ENCODE data around the gene GTF2H4. TPM values are rescaled to one million over a fixed set of nuclear protein-coding genes. Genes with fewer than 3 reads are reported as not detected.

GTF2H4 gene
- polyA plus RNA-seq, 1 donor from 2014 or later = 101 TPM

- no peaks in the 10 kb centered on the region for H3K27me3 ChIP-seq (ENCODE audit: insufficient read depth, low read depth, low read length)
- TF ChIP-seq TAF1 (IDR thresholded peaks at IDR 0.05; ENCODE audit: low read depth) (no peak), SMC3 (conservative IDR thresholded peaks at IDR 0.05; ENCODE audit: poor library complexity) (no peak), REST (IDR thresholded peaks at IDR 0.05; ENCODE audit: borderline replicate concordance) (no peak), MXI1 (conservative IDR thresholded peaks at IDR 0.05; ENCODE audit: poor library complexity, severe bottlenecking) (no peak), EP300 (conservative IDR thresholded peaks at IDR 0.05; ENCODE audit: poor library complexity, severe bottlenecking) (no peak), RAD21 (conservative IDR thresholded peaks at IDR 0.05) (no peak), POLR2AphosphoS5 (IDR thresholded peaks at IDR 0.05) (no peak), CTCF (IDR thresholded peaks at IDR 0.05; ENCODE audit: poor library complexity, severe bottlenecking) (no peak), EZH2 (IDR thresholded peaks at IDR 0.05; ENCODE audit: borderline replicate concordance, insufficient read depth, low read length, poor library complexity, severe bottlenecking) (no peak)
- peaks cover 64% of the 10 kb centered on the region for H3K79me2 ChIP-seq (replicated peaks; ENCODE audit: insufficient read depth, low read length)
- peaks cover 6% of the 10 kb centered on the region for H3F3A ChIP-seq (ENCODE audit: insufficient read depth, low read length, poor library complexity, severe bottlenecking)
- no peak overlapping the region for H3K4me2 ChIP-seq (ENCODE audit: low read length)
- peaks cover 10% of the 10 kb centered on the region for H3K36me3 ChIP-seq (ENCODE audit: insufficient read depth, low read length)
- H3K27ac ChIP-seq (ENCODE audit: low read length) = no peak overlapping the region
- H3K4me3 ChIP-seq (ENCODE audit: low read length) = no peak overlapping the region
- H3K9me3 ChIP-seq (ENCODE audit: low read length) = no peaks in the 10 kb centered on the region
- peaks cover 5% of the 10 kb centered on the region for H4K20me1 ChIP-seq (ENCODE audit: insufficient read depth)
- no peak overlapping the region for H2AFZ ChIP-seq (ENCODE audit: low read depth, low read length)
- no peak overlapping the region for H3K9ac ChIP-seq (ENCODE audit: low read length)
- H3K9me2 ChIP-seq (ENCODE audit: insufficient read depth, low read length) = no peaks in the 10 kb centered on the region
Measured at GRCh38 chr6:30889921-30890645, 17.9 kb upstream of the GTF2H4 start.

- Histone ChIP-seq H3K4me2 (ENCODE audit: low read length) (no peak overlapping the region), H4K20me1 (ENCODE audit: insufficient read depth) (peaks cover 5% of the 10 kb centered on the region), H3K4me3 (ENCODE audit: low read length) (no peak overlapping the region), H3K27ac (ENCODE audit: low read length) (no peak overlapping the region), H3K9ac (ENCODE audit: low read length) (no peak overlapping the region), H3K9me3 (ENCODE audit: low read length) (no peaks in the 10 kb centered on the region), H3K36me3 (ENCODE audit: insufficient read depth, low read length) (peaks cover 10% of the 10 kb centered on the region), H3K27me3 (ENCODE audit: insufficient read depth, low read depth, low read length) (no peaks in the 10 kb centered on the region), H3K9me2 (ENCODE audit: insufficient read depth, low read length) (no peaks in the 10 kb centered on the region), H3F3A (ENCODE audit: insufficient read depth, low read length, poor library complexity, severe bottlenecking) (no peaks in the 10 kb centered on the region), H2AFZ (ENCODE audit: low read depth, low read length) (no peak overlapping the region), H3K79me2 (replicated peaks; ENCODE audit: insufficient read depth, low read length) (peaks cover 56% of the 10 kb centered on the region)
- no peak for TF ChIP-seq REST (IDR thresholded peaks at IDR 0.05; ENCODE audit: borderline replicate concordance)
Measured at GRCh38 chr6:30890646-30891449, 17.2 kb upstream of the GTF2H4 start.
